HG03571 (cell line): Measurements from ENCODE around the gene PRKAR1B.
A peak's percentile ranks its signal among the peaks of the same experiment; 100 is the strongest.

Source experiments
- ATAC-seq: cut with Tn5 transposase; IDR thresholded peaks from one replicate; pipeline ENCODE4 v1.9.1; 2021; ENCODE audit not compliant: unreplicated experiment

The PRKAR1B gene

GRCh38 chr7:727104-727805, at the start of gene PRKAR1B:
Gene PRKAR1B (minus strand): TSS chr7:727281. CDS start chr7:711505, 15,776 bp downstream.
- peak; percentile 34 for ATAC-seq

GRCh38 chr7:776381-776780, 49.3 kb upstream of the PRKAR1B start:
- no peak for ATAC-seq

GRCh38 chr7:774161-775109, 47.4 kb upstream of the PRKAR1B start:
- ATAC-seq, result no peak

GRCh38 chr7:773622-773915, 46.5 kb upstream of the PRKAR1B start:
- no peak for ATAC-seq

GRCh38 chr7:772861-773621, 46.0 kb upstream of the PRKAR1B start:
- no peak for ATAC-seq

- no peak for ATAC-seq
Measured at GRCh38 chr7:772392-772791, 45.3 kb upstream of the PRKAR1B start.

- ATAC-seq, result no peak
Measured at GRCh38 chr7:772005-772294, 44.9 kb upstream of the PRKAR1B start.

GRCh38 chr7:771234-772004, 44.3 kb upstream of the PRKAR1B start:
- ATAC-seq, result no peak

- no peak for ATAC-seq
Measured at GRCh38 chr7:770741-771166, 43.7 kb upstream of the PRKAR1B start.

- ATAC-seq, result no peak
Measured at GRCh38 chr7:770336-770735, 43.3 kb upstream of the PRKAR1B start.

GRCh38 chr7:768881-769504, 41.9 kb upstream of the PRKAR1B start:
- ATAC-seq, result no peak

GRCh38 chr7:767941-768731, 41.1 kb upstream of the PRKAR1B start:
- ATAC-seq, result no peak

- ATAC-seq, result no peak
Measured at GRCh38 chr7:767580-767940, 40.5 kb upstream of the PRKAR1B start.

GRCh38 chr7:765383-765782, 38.3 kb upstream of the PRKAR1B start:
- no peak for ATAC-seq

GRCh38 chr7:763762-764161, 36.7 kb upstream of the PRKAR1B start:
- ATAC-seq, result no peak

- no peak for ATAC-seq
Measured at GRCh38 chr7:762885-763284, 35.8 kb upstream of the PRKAR1B start.

GRCh38 chr7:761631-762030, 34.5 kb upstream of the PRKAR1B start:
- ATAC-seq, result no peak

GRCh38 chr7:761101-761500, 34.0 kb upstream of the PRKAR1B start:
- ATAC-seq, result no peak

GRCh38 chr7:760006-760405, 32.9 kb upstream of the PRKAR1B start:
- no peak for ATAC-seq

- no peak for ATAC-seq
Measured at GRCh38 chr7:759569-759968, 32.5 kb upstream of the PRKAR1B start.
